KMS-11 (cell line): ENCODE data around the gene CACNA1S.

Experiments
- H2AFZ ChIP-seq: fragments of 200-600 bp; sonication (generic); 2 replicates; pipeline ENCODE4 v1.6.1; 2016; ENCODE audit warnings: antibody characterized with exemption, mixed run types, low read depth
- H3K27ac ChIP-seq: fragments of 200-600 bp; sonication (generic); 2 replicates; pipeline ENCODE4 v1.6.1; 2016; ENCODE audit warnings: mild to moderate bottlenecking, mixed run types
- H3K27me3 ChIP-seq: fragments of 200-600 bp; sonication (generic); 2 replicates; pipeline ENCODE4 v1.6.1; 2017; ENCODE audit warnings: mild to moderate bottlenecking, low read depth, mixed run types, moderate library complexity; ENCODE audit not compliant: insufficient read depth
- H3K36me3 ChIP-seq: fragments of 200-600 bp; sonication (generic); 2 replicates; pipeline ENCODE4 v1.6.1; 2017; ENCODE audit warnings: mild to moderate bottlenecking, mixed run types; ENCODE audit not compliant: insufficient read depth
- H3K4me1 ChIP-seq: fragments of 200-600 bp; sonication (generic); 2 replicates; pipeline ENCODE4 v1.6.1; 2016; ENCODE audit warnings: mild to moderate bottlenecking, low read depth, mixed run types; ENCODE audit not compliant: poor library complexity, severe bottlenecking
- H3K4me2 ChIP-seq: fragments of 200-600 bp; sonication (generic); 2 replicates; pipeline ENCODE4 v1.7.0; 2016; ENCODE audit warnings: mild to moderate bottlenecking, mixed run types
- H3K4me3 ChIP-seq: fragments of 200-600 bp; sonication (generic); IDR thresholded peaks from 2 replicates; pipeline ENCODE4 v1.6.1; 2017; ENCODE audit warnings: low read depth, low read length, mixed read lengths; ENCODE audit not compliant: insufficient read depth
- H3K79me2 ChIP-seq: fragments of 200-600 bp; sonication (generic); 2 replicates; pipeline ENCODE4 v1.6.1; 2016; ENCODE audit warnings: low read depth, mixed run types; ENCODE audit not compliant: insufficient read depth
- H3K9ac ChIP-seq: fragments of 200-600 bp; sonication (generic); 2 replicates; pipeline ENCODE4 v1.6.1; 2016; ENCODE audit warnings: mild to moderate bottlenecking, mixed run types
- H4K20me1 ChIP-seq: fragments of 200-600 bp; sonication (generic); 2 replicates; pipeline ENCODE4 v1.6.1; 2016; ENCODE audit warnings: mild to moderate bottlenecking, mixed run types; ENCODE audit not compliant: insufficient read depth
- CTCF ChIP-seq: fragments of 200-600 bp; sonication (generic); conservative IDR thresholded peaks from 2 replicates; pipeline ENCODE4 v1.6.1; 2017; ENCODE audit warnings: low read depth, mild to moderate bottlenecking, antibody characterized with exemption, low read length, moderate library complexity, mixed read lengths

Gene CACNA1S

DNA sequence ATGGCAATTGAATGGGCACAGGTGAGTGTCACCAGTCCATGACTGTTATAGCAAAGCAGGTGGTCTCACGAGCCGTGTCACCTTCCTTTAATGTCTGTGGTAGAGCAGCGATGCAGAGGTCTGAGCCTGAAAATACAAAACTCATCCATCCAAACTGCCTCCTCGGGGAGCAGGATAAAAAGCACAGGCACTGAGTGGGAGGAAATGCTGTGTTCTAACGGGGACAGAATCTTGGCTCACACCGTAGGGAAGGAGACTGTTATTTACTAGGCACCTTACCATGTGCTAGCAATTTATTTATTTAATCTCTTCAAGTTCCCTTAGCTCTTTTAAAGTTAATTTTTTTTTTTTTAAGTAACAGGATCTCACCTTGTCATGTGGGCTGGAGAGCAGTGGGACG, 13.6 kb upstream of the CACNA1S start:
- Histone ChIP-seq H2AFZ (no peak overlapping the region), H3K79me2 (no peaks in the 10 kb centered on the region), H3K9ac (no peak overlapping the region), H3K36me3 (no peaks in the 10 kb centered on the region), H3K4me3 (no peak overlapping the region), H3K27ac (no peak overlapping the region), H3K27me3 (no peaks in the 10 kb centered on the region; the same call in 1 of the 2 replicates), H3K4me1 (no peaks in the 10 kb centered on the region), H4K20me1 (no peaks in the 10 kb centered on the region), H3K4me2 (no peak overlapping the region)
- TF ChIP-seq CTCF, result no peak

DNA sequence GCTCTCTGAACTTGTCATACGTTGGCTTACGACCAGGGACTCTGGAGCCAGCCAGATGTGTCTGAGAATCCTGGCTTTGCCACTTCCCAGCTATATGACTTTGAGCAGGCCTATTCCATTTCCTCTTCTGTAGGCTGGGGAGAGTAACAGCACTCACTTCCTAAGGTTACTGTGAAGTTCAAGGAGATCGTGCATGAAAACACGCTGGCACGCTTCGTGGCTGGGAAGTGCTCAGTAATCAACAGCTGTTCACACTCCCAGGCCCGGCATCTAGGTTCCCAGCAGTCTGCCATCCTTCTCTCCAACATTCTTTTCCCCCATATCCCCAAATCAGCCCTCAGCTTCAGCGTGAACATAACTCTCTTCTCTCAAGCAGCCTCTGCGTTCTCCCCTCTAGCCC, 12.8 kb upstream of the CACNA1S start:
- Histone ChIP-seq H3K36me3 (no peaks in the 10 kb centered on the region), H3K4me3 (no peak overlapping the region), H3K9ac (no peak overlapping the region), H3K4me2 (no peak overlapping the region), H3K79me2 (no peaks in the 10 kb centered on the region), H3K4me1 (no peaks in the 10 kb centered on the region), H4K20me1 (no peaks in the 10 kb centered on the region), H3K27me3 (no peaks in the 10 kb centered on the region; the same call in 1 of the 2 replicates), H3K27ac (no peak overlapping the region), H2AFZ (no peak overlapping the region)
- TF ChIP-seq CTCF, result no peak

GRCh38 chr1:201123866-201124265, 11.6 kb upstream of the CACNA1S start:
- Histone ChIP-seq H3K79me2 (no peaks in the 10 kb centered on the region), H3K27ac (no peak overlapping the region), H3K4me2 (no peak overlapping the region), H4K20me1 (no peaks in the 10 kb centered on the region), H3K4me1 (no peaks in the 10 kb centered on the region), H3K36me3 (no peaks in the 10 kb centered on the region), H3K27me3 (no peaks in the 10 kb centered on the region; the same call in 1 of the 2 replicates), H3K4me3 (no peak overlapping the region), H3K9ac (no peak overlapping the region), H2AFZ (no peak overlapping the region)
- TF ChIP-seq CTCF, result no peak

DNA sequence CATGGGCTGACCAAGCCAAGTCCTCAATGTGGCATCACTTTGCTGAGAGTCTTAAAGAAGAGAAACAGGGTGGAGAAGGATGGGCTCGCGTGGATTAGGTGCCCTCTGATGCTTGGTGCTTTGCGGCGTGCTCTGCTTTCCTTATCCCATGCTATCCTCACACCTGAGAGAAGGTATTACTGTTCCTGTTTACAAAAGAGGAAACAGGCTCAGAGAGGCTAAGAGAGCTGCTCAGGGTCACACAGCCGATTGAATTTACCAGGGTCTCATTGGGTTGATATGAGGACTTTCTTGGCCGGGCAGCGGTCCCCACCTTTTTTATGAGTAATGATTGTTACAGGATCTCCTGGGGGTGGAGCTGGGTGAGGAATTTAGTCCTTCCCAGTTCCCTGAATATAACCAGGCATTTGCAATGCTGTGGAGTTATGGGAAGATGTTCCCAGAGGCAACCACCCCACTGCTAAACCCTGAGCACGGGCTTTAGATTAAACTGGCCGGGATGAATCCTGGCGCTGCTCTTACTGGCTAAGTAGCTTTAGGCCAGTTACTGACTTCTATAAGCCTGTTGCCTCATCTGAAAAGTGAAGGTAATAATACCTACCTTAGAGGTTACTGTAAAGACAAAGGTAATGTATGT, 10.2 kb upstream of the CACNA1S start:
- no peak overlapping the region for H3K9ac ChIP-seq
- no peaks in the 10 kb centered on the region for H3K36me3 ChIP-seq
- no peak overlapping the region for H2AFZ ChIP-seq
- no peak overlapping the region for H3K27ac ChIP-seq
- H4K20me1 ChIP-seq, result no peaks in the 10 kb centered on the region
- no peak overlapping the region for H3K4me3 ChIP-seq
- no peak overlapping the region for H3K4me2 ChIP-seq
- no peak for TF ChIP-seq CTCF
- H3K79me2 ChIP-seq, result no peaks in the 10 kb centered on the region
- H3K27me3 ChIP-seq, result no peaks in the 10 kb centered on the region; the same call in 1 of the 2 replicates
- no peaks in the 10 kb centered on the region for H3K4me1 ChIP-seq
